GM13977 (cell line): ENCODE results near the gene TRIM24.
"Not testable (repeated sequence)": the region's sequence is repeated elsewhere in the genome, so short reads cannot be mapped to it uniquely, and the experiment has no call there.

Source experiments
- DNase-seq: peaks from one replicate; pipeline ENCODE4 v3.0.0; 2012; ENCODE audit warnings: low spot score
- in situ Hi-C: fragments of 300-500 bp; cut with MboI; formaldehyde crosslinking; loops from one replicate; pipeline ENCODE4 v1.12.0; 2022; ENCODE audit warnings: low sequenced_read_pairs, low pct_unique_long_range_greater_than_20kb, mixed read lengths, inconsistent platforms; ENCODE audit not compliant: unreplicated experiment
- TF ChIP-seq, protein P1 (sequence below): IDR thresholded peaks from 2 replicates; pipeline ENCODE4 v1.5.1; 2012; ENCODE audit warnings: mild to moderate bottlenecking, control low read depth; ENCODE audit not compliant: insufficient read depth; ENCODE audit errors: extremely low read depth, missing control alignments

The TRIM24 gene

DNA sequence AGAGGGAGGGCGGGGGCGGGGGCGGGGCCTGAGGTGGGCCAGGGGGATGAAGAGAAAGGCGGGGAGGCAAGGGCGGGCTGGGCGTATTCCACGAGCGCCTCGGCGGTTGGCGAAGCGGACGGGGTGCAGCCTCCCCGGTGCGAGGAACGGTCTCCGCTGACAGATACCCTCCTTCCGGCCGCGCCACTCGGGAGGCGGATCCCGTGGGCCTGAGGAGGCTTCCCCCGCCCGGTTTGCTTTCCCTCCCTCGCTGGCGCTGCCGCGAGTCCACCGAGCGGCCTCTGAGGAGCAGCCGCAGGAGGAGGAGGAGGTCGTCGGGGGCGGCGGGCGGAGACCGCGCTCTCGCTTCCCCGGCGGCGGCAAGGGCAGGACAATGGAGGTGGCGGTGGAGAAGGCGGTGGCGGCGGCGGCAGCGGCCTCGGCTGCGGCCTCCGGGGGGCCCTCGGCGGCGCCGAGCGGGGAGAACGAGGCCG, at the start of gene TRIM24:
Gene TRIM24 (plus strand): TSS at position 84 of the 473 bp plus-strand sequence. CDS start 290 bp downstream, at position 374.
- no peak for DNase-seq
- in situ Hi-C loops, result loop anchor here (25.0 kb wide), 1 partner anchor 277 kb away; no protein-coding TSS in a partner anchor
- TF ChIP-seq, protein P1, sequence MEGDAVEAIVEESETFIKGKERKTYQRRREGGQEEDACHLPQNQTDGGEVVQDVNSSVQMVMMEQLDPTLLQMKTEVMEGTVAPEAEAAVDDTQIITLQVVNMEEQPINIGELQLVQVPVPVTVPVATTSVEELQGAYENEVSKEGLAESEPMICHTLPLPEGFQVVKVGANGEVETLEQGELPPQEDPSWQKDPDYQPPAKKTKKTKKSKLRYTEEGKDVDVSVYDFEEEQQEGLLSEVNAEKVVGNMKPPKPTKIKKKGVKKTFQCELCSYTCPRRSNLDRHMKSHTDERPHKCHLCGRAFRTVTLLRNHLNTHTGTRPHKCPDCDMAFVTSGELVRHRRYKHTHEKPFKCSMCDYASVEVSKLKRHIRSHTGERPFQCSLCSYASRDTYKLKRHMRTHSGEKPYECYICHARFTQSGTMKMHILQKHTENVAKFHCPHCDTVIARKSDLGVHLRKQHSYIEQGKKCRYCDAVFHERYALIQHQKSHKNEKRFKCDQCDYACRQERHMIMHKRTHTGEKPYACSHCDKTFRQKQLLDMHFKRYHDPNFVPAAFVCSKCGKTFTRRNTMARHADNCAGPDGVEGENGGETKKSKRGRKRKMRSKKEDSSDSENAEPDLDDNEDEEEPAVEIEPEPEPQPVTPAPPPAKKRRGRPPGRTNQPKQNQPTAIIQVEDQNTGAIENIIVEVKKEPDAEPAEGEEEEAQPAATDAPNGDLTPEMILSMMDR, result no peak

GRCh38 chr7:138412077-138412476, 48.0 kb upstream of the TRIM24 start:
- in situ Hi-C loops, DNase-seq: not testable (repeated sequence)

GRCh38 chr7:138412921-138413320, 47.1 kb upstream of the TRIM24 start:
- DNase-seq, in situ Hi-C loops: not testable (repeated sequence)

- DNase-seq, result no peak
- in situ Hi-C loops, result no loop called here
- TF ChIP-seq, protein P1, result no peak
Observed at GRCh38 chr7:138417078-138417700, 42.9 kb upstream of the TRIM24 start.

DNA sequence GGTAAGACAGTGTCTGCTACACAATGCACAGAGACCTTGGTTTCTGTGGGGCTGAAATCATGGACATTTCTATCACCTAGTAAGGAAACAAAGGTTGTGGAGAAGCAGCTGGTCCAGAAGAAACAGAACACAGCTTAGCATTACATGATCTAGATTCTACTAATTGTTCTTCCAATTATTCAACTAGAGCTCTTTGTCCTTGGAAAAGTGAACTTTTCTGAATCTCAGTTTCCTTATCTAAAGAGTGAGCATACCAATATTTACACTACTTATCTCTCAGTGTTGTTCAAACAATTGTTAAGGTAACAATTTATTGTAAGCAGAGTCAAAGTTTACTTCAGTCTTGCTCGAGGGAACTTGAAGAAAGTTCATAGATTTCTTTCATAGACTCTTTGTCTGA, 42.3 kb upstream of the TRIM24 start:
- DNase-seq, result no peak
- in situ Hi-C loops, result no loop called here
- TF ChIP-seq, protein P1, result no peak

DNA sequence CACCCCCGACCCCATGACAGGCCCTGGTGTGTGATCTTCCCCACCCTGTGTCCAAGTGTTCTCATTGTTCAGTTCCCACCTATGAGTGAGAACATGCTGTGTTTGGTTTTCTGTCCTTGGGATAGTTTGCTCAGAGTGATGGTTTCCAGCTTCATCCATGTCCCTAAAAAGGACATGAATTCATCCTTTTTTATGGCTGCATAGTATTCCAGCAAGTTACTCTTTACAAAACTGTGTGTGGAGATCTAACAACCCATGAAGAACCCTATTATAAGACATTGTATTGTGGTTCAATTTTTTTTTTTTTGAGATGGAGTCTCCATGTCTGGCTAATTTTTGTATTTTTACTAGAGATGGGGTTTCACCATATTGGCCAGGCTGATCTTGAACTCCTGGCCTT, 41.7 kb upstream of the TRIM24 start:
- DNase-seq, in situ Hi-C loops: not testable (repeated sequence)

- no peak for DNase-seq
- TF ChIP-seq, protein P1, result no peak
- in situ Hi-C loops, result no loop called here
Observed at GRCh38 chr7:138425026-138425425, 35.0 kb upstream of the TRIM24 start.

GRCh38 chr7:138429577-138430250, 30.3 kb upstream of the TRIM24 start:
- TF ChIP-seq, protein P1, result no peak
- in situ Hi-C loops, result no loop called here
- DNase-seq, result no peak
